ENCODE results near the gene EXOSC5. TPM values are rescaled to one million over a fixed set of nuclear protein-coding genes. Genes with fewer than 3 reads are reported as not detected.
"Not testable (repeated sequence)": the region's sequence is repeated elsewhere in the genome, so short reads cannot be mapped to it uniquely, and the experiment has no call there.

Gene EXOSC5
- total RNA-seq, 1 experiment from 2014 or later, result 24.4 TPM

GRCh38 chr19:41405776-41406175 is 8.6 kb upstream of the EXOSC5 start:
- H3K27me3 ChIP-seq (replicated peaks), result no peaks in the 10 kb centered on the region
- H3K4me3 ChIP-seq, result no peak overlapping the region
- H3K27ac ChIP-seq, result no peak overlapping the region
- no peaks in the 10 kb centered on the region for H3K4me1 ChIP-seq (replicated peaks)
- DNase-seq (ENCODE audit: low read depth in 1 of 2, low spot score in 2 of 2), result no peak
- no peaks in the 10 kb centered on the region for H3K36me3 ChIP-seq
- no peaks in the 10 kb centered on the region for H3K9me3 ChIP-seq (replicated peaks)

- H3K27ac ChIP-seq, result no peak overlapping the region
- no peaks in the 10 kb centered on the region for H3K36me3 ChIP-seq
- H3K27me3 ChIP-seq (replicated peaks), result no peaks in the 10 kb centered on the region
- H3K4me3 ChIP-seq, result no peak overlapping the region
- DNase-seq (ENCODE audit: low read depth in 1 of 2, low spot score in 2 of 2), result no peak
- peaks cover 5% of the 10 kb centered on the region for H3K4me1 ChIP-seq (replicated peaks)
- H3K9me3 ChIP-seq (replicated peaks), result no peaks in the 10 kb centered on the region
Observed at GRCh38 chr19:41403181-41403970, 6.2 kb upstream of the EXOSC5 start.

DNA sequence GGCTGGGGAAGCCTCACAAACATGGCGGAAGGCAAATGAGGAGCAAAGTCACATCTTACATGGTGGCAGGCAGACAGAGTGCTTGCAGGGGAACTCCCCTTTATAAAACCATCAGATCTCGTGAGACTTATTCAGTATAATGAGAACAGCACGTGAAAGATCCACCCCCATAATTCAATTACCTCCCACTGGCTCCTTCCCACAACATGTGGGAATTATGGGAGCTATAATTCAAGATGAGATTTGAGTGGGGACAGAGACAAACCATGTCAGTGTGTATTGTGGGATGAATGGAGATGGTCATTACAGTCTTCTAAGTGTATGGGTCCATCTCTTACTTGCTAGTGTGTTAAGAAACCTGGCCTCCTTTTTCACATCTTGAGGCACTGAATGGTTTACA is 4.9 kb upstream of the EXOSC5 start:
- H3K9me3 ChIP-seq (replicated peaks), result no peaks in the 10 kb centered on the region
- H3K4me1 ChIP-seq (replicated peaks), result peaks cover 6% of the 10 kb centered on the region
- no peaks in the 10 kb centered on the region for H3K27me3 ChIP-seq (replicated peaks)
- no peak overlapping the region for H3K27ac ChIP-seq
- no peak for DNase-seq (ENCODE audit: low read depth in 1 of 2, low spot score in 2 of 2)
- H3K4me3 ChIP-seq, result no peak overlapping the region
- H3K36me3 ChIP-seq, result no peaks in the 10 kb centered on the region

DNA sequence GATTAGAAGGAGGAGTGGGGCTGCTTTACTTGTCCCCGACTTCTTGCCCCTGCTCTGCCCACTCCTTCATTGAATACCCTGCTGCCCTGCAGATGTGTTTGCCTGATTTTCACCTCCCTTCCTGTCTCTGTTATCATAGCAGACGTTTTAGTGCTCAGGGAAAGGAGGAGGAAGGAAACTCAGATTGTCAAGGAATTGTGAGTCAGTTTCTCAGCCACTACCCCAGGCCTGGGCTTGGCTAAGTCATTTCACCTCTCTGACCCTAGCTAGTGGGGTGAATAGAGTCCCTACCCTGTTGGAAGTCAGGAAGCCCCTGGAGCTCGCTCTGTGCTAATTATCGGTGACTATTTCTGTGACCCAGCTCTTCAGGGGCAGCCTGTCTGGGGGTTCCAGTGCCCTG is 4.3 kb upstream of the EXOSC5 start:
- H3K27ac ChIP-seq, result no peak overlapping the region
- peaks cover 6% of the 10 kb centered on the region for H3K4me1 ChIP-seq (replicated peaks)
- H3K4me3 ChIP-seq, result no peak overlapping the region
- DNase-seq (ENCODE audit: low read depth in 1 of 2, low spot score in 2 of 2), result no peak
- H3K36me3 ChIP-seq, result no peaks in the 10 kb centered on the region
- no peaks in the 10 kb centered on the region for H3K27me3 ChIP-seq (replicated peaks)
- no peaks in the 10 kb centered on the region for H3K9me3 ChIP-seq (replicated peaks)

DNA sequence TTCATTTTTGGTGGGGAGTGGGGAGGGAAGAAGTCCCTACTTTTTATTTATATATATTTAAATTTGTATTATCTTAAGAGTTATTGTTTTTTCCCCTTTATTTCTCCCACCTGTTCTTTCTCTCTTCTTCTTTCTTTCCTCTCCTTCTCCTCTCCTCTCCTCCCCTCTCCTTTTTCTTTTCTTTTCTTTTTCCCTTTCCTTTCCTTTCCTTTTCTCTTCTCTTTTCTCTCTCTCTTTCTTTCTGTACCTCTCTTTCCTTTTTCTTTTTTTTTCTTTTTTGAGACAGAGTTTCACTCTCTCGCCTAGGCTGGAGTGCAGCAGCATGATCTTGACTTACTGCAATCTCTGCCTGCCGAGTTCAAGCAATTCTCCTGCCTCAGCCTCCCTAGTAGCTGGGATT is 2.4 kb upstream of the EXOSC5 start:
- DNase-seq (ENCODE audit: low read depth in 1 of 2, low spot score in 2 of 2), result no peak
- Histone ChIP-seq H3K36me3 (no peaks in the 10 kb centered on the region), H3K27me3 (replicated peaks) (no peaks in the 10 kb centered on the region), H3K4me3 (no peak overlapping the region), H3K9me3 (replicated peaks) (no peaks in the 10 kb centered on the region), H3K27ac (no peak overlapping the region), H3K4me1 (replicated peaks) (peaks cover 6% of the 10 kb centered on the region)

- no peak for DNase-seq (ENCODE audit: low read depth in 1 of 2, low spot score in 2 of 2)
- Histone ChIP-seq H3K4me3 (no peak overlapping the region; the same call in 1 of the 2 replicates), H3K4me1 (replicated peaks) (peaks cover 6% of the 10 kb centered on the region), H3K27ac (no peak overlapping the region), H3K36me3 (no peaks in the 10 kb centered on the region), H3K9me3 (replicated peaks) (no peaks in the 10 kb centered on the region), H3K27me3 (replicated peaks) (no peaks in the 10 kb centered on the region)
Observed at GRCh38 chr19:41399091-41399490, 1.9 kb upstream of the EXOSC5 start.

- no peaks in the 10 kb centered on the region for H3K36me3 ChIP-seq
- no peaks in the 10 kb centered on the region for H3K27me3 ChIP-seq (replicated peaks)
- no peak for DNase-seq (ENCODE audit: low read depth in 1 of 2, low spot score in 2 of 2)
- no peaks in the 10 kb centered on the region for H3K9me3 ChIP-seq (replicated peaks)
- H3K27ac ChIP-seq, result no peak overlapping the region
- H3K4me1 ChIP-seq (replicated peaks), result peaks cover 6% of the 10 kb centered on the region
- H3K4me3 ChIP-seq, result peak overlapping the region; percentile 62
Observed at GRCh38 chr19:41398598-41398997, 1.4 kb upstream of the EXOSC5 start.

DNA sequence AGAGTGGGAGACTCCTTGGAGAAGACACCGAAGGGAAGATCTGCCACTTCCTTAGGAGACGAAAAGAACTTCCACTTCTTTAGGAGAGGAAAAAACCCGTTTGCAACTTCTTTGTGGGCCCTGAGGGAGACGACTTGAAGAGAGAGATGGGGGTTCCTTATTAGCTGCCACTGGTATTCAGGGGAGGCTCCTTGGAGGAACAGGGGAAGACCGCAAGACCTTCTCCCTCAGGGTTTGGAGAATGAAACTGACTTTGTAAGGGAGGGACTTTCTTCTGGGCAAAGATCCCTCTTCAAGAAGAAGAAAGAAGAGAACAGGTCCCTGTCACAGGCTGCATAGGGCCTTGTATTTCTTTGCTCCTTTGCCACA is 875 bp upstream of the EXOSC5 start:
- no peaks in the 10 kb centered on the region for H3K36me3 ChIP-seq
- H3K27me3 ChIP-seq (replicated peaks), result no peaks in the 10 kb centered on the region
- H3K4me1 ChIP-seq (replicated peaks), result peaks cover 6% of the 10 kb centered on the region
- H3K4me3 ChIP-seq, result peak overlapping the region; percentile 62
- H3K27ac ChIP-seq, result peak overlapping the region; percentile 92
- no peak for DNase-seq (ENCODE audit: low read depth in 1 of 2, low spot score in 2 of 2)
- no peaks in the 10 kb centered on the region for H3K9me3 ChIP-seq (replicated peaks)

DNA sequence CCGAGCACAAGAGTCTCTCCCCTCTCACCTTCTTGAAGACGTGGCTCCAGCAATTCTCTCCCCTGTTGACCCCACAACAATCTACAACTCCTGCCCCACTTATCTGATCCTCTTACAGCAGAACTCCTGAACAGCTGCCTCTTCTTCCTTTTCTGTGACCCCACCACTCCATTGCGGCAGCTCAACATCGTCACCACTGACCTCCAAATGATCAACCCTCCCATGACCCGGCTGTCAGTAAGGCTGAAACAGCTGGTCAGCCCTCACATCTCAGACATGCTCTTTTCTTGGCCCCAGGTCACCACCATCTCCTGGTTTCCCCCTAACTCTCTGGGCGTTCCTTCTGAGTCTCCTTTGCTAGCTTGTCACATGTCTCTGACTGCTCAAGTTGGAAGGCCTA is 1.8 kb downstream of the EXOSC5 start:
- Histone ChIP-seq H3K27me3 (replicated peaks) (no peaks in the 10 kb centered on the region), H3K4me3 (no peak overlapping the region), H3K4me1 (replicated peaks) (peaks cover 6% of the 10 kb centered on the region), H3K36me3 (peaks cover 17% of the 10 kb centered on the region), H3K27ac (no peak overlapping the region), H3K9me3 (replicated peaks) (no peaks in the 10 kb centered on the region)
- DNase-seq (ENCODE audit: low read depth in 1 of 2, low spot score in 2 of 2), result no peak

DNA sequence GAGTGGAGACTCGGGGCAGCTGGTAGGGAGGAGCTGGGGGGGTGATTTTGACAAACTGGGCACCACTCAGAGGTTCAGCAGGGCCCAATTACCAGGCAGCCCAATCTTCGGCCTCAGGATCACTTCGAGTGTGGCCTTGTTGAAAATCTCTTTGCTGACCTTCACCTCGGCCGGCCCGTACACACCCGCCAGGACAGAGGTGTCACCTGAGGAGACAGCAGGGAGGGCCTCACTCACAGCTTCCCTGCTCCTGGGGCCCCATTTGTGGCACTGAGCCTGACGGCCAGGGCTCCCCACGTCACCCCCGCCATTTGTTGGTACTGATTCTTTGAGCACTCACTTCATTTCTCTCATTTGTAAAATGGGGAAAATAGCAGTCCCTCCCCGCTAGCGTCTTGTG is 4.4 kb downstream of the EXOSC5 start:
- H3K27me3 ChIP-seq (replicated peaks), result no peaks in the 10 kb centered on the region
- H3K36me3 ChIP-seq, result peaks cover 33% of the 10 kb centered on the region
- no peak overlapping the region for H3K27ac ChIP-seq
- H3K4me3 ChIP-seq, result no peak overlapping the region
- no peaks in the 10 kb centered on the region for H3K4me1 ChIP-seq (replicated peaks)
- DNase-seq (ENCODE audit: low read depth in 1 of 2, low spot score in 2 of 2), result no peak
- no peaks in the 10 kb centered on the region for H3K9me3 ChIP-seq (replicated peaks)

GRCh38 chr19:41391618-41392017 is 5.5 kb downstream of the EXOSC5 start:
- no peaks in the 10 kb centered on the region for H3K27me3 ChIP-seq (replicated peaks)
- no peak overlapping the region for H3K27ac ChIP-seq
- peaks cover 33% of the 10 kb centered on the region for H3K36me3 ChIP-seq
- H3K4me3 ChIP-seq, result no peak overlapping the region
- no peaks in the 10 kb centered on the region for H3K9me3 ChIP-seq (replicated peaks)
- DNase-seq (ENCODE audit: low read depth in 1 of 2, low spot score in 2 of 2), result no peak
- no peaks in the 10 kb centered on the region for H3K4me1 ChIP-seq (replicated peaks)

GRCh38 chr19:41386442-41386841 is 10.7 kb downstream of the EXOSC5 start:
- H3K4me1 ChIP-seq (replicated peaks), result no peaks in the 10 kb centered on the region
- no peak overlapping the region for H3K4me3 ChIP-seq
- H3K27ac ChIP-seq, result no peak overlapping the region
- H3K9me3 ChIP-seq (replicated peaks), result no peaks in the 10 kb centered on the region
- H3K27me3 ChIP-seq (replicated peaks), result no peaks in the 10 kb centered on the region
- DNase-seq (ENCODE audit: low read depth in 1 of 2, low spot score in 2 of 2), result no peak
- peaks cover 27% of the 10 kb centered on the region for H3K36me3 ChIP-seq

DNA sequence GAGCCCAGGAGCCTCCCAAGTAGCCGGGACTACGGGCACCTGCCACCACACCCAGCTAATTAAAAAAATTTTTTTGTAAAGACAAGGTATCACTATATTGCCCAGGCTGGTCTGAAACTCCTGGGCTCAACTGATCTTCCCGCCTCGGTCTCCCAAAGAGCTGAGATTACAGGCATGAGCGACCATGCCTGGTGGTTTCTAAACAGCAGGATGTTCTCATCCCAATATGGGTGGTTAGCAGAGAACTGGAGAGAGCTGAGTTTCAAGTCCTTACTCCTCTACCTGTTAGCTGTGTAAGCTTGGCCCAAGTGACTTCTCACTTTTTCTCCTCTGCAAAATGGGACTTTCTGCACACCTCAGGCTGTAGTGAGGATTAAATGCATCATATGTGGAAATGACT is 12.8 kb downstream of the EXOSC5 start:
- Histone ChIP-seq H3K27me3 (replicated peaks) (no peaks in the 10 kb centered on the region), H3K9me3 (replicated peaks) (no peaks in the 10 kb centered on the region), H3K4me3 (no peak overlapping the region), H3K36me3 (peaks cover 10% of the 10 kb centered on the region), H3K4me1 (replicated peaks) (peaks cover 6% of the 10 kb centered on the region; the same call in 1 of the 2 replicates), H3K27ac (no peak overlapping the region)
- no peak for DNase-seq (ENCODE audit: low read depth in 1 of 2, low spot score in 2 of 2)

- not testable (repeated sequence) for H3K9me3 ChIP-seq (replicated peaks)
Observed at GRCh38 chr19:41381536-41381935, 15.6 kb downstream of the EXOSC5 start.

More at GRCh38 chr19:41381536-41381935, 15.6 kb downstream of the EXOSC5 start:
- not testable (repeated sequence) for H3K27ac ChIP-seq; H3K4me3 ChIP-seq; DNase-seq (ENCODE audit: low read depth in 1 of 2, low spot score in 2 of 2); H3K36me3 ChIP-seq; H3K27me3 ChIP-seq (replicated peaks); H3K4me1 ChIP-seq (replicated peaks)
